CD4-positive, alpha-beta T cell treated with Interferon alpha-2 for 1 hour (primary cell): ENCODE results near the gene YAE1.

Experiments used
- DNase-seq, 2 donors: peaks; one replicate each; pipeline ENCODE4 v3.0.0-alpha.2; 2020 to 2022

Gene YAE1

DNA sequence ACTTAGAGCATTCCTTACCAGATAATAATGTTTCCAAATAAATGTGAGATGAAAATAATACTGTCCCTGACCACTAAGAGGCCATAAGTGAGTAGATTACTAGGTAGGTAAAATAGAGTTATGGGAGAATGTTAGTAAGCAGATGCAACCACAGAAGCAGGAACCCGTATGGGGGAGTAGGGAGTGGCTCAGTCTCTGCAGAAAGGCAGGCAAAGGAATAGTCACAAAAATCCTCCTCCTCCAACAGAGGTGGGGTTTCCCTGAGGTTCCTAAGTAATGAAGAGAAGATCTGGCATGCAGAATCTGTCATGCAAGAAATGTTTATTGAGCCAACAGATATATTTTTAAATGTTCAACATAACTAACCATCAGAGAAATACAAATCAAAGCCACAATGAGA is 9.0 kb upstream of the YAE1 start:
- no peak for DNase-seq

DNA sequence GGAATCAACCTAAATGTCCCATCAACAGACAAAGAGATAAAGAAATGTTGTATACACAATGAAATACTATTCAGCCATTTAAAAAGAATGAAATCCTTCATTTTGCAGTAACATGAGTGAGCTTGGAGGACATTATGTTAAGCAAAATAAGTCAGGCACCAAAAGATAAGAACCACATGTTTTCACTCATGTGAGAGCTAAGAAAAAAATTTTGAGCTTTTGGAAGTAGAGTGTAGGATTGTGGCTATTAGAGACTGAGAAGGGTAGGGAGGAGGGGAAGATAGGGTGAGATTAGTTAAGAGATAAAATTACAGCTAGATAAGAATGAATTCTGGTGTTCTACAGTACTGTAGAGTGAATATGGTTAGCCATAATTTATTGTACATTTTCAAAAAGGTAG is 8.3 kb upstream of the YAE1 start:
- DNase-seq, result no peak

DNA sequence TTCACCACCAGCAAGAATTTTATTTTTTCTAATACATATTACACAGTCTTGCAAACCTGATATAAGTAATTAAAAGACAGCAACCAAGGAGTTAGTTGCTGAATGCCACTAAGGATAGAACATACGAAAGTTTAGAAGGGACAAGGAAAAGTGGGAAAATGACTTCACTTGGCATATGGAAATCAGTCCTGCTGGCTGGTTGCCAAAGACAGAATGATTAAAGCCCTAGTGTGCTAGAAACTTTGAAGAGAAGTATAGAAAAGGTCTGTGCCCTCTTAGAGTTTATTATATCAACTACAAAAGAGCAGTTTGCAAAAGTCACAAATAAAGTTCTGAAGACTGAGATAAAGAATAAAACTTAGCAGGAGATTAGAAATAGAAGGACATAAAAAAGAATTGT is 5.8 kb upstream of the YAE1 start:
- DNase-seq, result no peak

DNA sequence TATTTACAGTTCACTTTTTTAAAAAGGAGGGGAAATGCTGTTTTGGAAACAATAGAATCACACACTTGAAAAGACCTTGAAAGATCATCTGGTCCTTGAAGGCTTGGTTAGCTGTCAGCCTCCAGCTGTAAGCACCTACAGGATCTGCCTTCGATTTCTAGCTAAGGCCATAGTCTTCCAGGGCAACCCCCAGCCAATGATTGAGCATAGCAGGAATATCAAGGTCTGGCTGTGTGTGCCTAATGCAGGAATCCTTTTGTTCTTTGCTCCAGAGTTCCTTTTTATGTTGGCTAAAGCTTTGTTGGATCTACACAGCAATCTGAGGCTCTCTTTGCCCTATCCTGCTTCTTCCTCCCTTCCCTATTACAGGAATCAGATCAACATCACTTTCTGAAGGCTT is 5.2 kb upstream of the YAE1 start:
- DNase-seq, result no peak

DNA sequence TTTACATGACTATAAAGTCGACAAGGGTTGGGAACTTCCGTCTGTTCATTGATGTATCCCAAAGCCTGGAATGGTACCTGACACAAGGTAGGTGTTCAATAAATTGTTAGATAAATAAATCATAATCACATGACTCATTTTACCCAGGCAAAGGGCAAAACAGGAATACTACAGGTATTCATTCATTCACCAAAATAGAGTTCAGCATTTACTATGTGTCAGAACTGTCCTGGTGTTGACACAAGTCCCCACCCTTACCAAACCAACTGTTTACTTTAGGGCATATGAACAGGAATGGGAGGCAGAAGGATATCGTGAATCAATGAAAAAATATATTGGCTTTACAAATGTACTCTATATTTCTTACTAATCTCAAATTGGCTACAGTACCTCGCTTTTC is 666 bp upstream of the YAE1 start:
- DNase-seq, result no peak

DNA sequence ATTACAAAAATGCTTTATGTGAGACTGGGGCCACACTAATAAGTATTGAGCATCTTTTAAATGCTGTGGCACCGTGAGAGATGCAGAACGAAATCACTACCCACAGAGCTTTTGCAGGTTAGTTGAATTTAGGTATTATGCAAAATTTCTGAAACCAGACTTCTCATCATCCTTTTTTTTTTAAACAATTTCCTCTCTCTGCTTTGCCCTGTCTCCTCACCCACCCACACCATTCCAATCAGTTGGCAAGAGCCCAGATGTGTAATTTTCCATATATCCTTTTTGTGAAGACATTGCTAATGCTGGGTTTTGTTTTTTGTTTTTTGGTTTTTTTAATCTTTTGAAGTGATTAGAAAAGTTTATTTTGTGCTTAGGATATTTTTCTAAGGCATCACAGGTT is 1.1 kb downstream of the YAE1 start:
- no peak for DNase-seq

DNA sequence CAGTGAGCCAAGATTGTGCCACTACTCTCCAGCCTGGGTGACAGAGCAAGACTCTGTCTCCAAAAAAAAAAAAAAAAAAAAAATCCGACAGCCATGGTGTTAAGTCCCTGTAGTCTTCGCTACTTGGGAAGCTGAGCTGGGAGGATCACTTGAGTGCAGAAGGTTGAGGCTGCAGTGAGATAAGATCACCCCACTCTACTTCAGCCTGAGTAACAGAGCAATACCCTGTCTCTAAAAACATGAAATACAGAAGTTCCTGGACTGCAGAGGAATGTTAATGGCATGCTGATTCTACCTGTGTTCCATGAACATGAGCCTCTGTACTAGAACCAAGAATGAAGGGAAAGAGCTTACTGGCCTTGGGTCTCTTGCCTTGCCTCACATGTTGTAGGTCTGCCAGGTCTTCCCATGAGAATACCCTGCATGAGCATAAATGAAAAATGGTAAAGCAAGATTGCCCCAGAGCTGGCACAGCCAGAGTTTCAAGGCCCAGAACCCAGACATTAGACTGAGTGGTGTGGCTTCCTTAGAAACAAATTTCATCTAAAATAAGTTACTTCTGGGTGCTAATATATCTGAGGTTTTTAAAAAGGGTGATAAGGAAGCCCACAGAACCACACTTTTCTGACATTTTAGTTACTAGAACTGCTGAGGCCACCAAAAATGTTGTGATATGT is 8.6 kb downstream of the YAE1 start:
- DNase-seq, result no peak

DNA sequence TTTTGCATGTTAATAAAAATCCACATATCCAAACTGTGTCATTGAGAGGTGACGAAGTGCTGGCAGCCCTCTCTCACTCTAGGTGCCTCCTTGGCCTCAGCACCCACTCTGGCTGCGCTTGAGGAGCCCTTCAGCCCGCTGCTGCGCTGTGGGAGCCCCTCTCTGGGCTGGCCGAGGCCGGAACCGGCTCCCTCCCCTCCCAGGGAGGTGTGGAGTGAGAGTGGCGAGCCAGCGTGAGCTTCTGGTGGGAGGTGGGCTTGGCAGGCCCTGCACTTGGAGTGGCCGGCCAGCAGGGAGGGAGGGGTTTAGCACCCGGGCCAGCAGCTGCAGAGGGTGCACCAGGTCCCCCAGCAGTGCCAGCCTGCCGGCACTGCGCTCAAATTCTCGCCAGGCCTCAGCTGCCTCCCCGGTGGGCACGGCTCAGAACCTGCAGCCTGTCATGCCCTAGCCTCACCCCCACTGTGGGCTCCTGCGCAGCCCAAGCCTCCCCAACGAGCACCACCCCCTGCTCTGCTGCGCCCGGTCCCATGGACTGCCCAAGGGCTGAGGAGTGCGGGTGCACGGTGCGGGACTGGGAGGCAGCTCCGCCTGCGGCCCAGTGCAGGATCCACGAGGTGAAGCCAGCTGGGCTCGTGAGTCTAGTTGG is 11.1 kb downstream of the YAE1 start:
- DNase-seq, result no peak

DNA sequence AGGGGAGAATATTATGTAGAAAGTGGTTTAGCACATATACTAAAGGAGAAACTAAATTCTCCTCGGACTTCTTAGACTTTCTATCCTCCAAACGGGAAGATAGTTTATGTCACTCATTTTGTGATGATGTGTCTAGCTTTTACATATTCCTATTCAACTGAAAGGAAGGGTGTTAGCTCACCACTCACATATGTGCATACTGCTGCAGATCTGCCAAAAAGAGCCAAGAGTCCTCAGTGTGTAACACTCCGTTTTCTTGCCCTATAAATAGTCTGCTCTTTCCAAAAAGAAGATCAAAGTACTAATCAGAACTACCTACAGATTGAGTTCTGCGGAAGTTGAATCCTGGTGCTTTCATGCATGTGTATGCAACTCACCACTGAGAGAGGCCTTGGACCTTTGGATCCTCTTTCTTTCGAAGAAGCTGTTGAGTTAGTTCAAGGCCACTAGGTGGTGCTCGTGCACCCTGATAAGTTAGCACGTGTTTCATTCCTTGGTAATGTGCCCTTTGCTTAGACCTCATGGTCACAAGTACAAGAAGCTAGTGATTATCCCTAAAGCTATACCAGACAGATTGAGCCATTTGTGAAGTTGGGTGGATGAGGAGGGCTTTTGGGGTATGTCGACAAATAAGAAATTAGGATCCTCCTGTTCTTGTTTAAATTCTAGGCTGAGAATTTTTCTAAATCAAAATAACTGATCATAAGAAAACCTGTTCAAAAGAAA is 14.1 kb downstream of the YAE1 start:
- DNase-seq, result peak; percentile 80 to 83

DNA sequence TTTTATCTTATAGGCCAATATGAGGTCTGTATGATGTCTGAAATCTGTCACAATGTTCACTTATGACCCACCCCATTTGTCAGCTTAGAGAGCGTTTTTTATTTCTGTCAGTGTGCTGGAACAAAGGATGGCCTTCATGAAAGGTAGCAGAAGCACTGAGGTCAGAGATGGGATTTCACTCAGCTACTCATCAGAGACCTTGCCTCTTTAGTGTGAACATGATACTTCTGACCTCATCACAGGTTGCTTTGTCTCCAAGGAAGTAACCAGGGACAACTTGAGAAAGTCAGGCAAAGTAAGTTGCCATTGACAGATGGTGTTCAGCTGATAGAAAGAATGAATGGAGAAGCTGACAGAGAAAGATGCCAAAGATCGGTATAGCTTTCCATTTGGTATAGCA is 16.3 kb downstream of the YAE1 start:
- no peak for DNase-seq

DNA sequence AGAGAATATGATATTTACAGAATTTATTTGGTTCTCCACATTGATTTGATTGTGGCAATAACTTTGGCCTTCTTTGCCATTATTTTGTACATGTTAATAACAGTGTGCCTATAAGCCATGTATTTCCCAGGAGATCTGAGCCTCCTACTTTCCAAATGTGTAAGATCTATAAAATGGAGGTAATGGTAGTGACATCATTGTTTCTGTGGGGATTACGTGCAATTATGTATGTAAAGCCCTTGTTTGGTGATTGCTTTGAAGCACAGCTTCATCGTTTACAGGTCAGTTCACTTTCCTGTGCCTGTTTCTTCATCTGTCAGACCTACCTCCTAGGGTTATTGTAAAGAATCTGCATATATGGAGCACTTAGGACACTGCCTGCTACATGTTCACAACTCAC is 17.3 kb downstream of the YAE1 start:
- DNase-seq, result no peak

DNA sequence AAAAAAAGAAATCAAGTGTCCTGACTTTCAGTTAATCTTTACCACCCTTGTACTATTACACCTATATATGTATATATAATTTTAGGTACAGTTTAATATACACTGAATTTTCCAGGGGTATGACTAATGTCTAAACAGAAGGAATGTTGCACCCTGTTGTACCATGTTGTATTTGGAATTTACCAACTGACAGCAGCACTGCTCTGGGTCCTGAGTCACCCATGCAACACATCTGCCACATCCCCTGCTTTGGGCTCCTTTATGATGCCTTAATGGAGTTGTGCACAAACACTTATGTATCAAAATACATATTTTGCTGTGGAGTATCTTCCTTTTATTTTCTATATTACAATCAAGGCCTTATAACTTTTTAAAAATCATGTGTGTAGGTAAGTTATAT is 21.2 kb downstream of the YAE1 start:
- no peak for DNase-seq

DNA sequence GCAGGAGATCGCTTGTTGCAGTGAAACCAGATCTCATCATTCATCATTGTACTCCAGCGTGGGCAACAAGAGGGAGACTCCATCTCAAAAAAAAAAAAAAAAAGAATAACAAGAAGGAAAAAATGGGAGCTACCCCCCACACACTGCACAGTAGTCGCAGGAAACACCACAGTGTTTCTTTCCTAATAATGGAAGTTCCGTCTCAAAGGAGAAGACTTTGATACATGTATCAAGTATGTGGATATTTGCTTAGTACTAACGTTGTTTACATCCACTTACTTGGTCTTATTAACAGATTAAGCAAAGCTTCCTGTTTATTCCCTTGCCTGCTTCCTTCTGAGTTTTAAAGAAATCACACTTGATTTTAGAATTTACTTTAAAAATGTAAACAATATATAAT is 22.2 kb downstream of the YAE1 start:
- DNase-seq, result no peak

DNA sequence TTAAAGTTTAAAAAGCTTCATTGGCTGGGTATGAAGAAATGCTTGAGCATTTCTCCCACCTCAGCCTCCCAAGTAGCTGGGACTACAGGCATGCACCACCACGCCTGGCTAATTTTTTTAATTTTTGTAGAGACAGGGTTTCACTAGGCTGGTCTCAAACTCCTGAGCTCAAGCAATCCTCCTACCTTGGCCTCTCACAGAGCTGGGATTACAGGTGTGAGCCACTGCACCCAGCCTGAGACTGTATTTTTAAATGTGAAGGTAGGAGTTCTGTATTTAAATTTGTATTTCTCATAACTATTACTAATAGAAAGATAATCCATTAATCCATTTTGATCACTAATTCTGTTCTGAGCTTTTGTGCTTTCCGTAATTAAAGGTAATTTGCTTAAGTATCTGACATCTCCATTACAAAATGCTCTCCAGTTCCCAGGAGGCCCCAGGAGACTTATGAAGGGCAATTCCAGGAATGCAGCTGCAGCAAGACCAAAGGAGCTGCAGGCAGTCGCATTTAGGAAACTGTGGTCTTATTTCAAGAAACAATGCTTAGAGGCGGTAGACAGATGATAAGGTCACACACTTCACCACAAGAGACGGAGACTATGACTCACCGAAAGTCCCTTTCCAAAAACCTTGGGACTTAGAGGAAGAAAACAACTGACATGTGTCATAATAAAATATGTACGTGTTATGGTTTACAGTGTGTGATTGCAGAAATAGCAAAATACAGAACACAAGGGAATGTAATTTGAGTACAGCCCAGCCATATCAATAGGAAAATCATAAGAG is 23.3 kb downstream of the YAE1 start:
- peak; percentile 71 to 80 for DNase-seq

DNA sequence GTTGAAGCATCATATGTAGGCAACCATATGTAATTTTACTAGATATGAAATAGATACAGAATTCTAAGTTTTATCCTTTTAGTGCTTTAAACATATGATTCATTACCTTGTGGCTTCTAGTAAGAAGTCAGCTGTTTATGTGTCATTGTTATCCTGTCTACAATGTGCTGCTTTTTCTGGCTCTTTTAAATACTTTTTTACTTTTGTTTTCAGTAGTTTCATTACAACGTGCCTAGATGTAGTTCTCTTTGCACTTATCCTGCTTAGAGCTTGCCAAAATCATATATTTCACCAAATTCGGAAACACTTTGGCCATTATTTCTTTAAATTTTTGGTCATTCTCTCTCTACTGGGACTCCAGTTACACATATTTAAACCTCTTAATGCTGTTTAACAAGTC is 26.4 kb downstream of the YAE1 start:
- peak in 1 of 2 donors; percentile 17 for DNase-seq

DNA sequence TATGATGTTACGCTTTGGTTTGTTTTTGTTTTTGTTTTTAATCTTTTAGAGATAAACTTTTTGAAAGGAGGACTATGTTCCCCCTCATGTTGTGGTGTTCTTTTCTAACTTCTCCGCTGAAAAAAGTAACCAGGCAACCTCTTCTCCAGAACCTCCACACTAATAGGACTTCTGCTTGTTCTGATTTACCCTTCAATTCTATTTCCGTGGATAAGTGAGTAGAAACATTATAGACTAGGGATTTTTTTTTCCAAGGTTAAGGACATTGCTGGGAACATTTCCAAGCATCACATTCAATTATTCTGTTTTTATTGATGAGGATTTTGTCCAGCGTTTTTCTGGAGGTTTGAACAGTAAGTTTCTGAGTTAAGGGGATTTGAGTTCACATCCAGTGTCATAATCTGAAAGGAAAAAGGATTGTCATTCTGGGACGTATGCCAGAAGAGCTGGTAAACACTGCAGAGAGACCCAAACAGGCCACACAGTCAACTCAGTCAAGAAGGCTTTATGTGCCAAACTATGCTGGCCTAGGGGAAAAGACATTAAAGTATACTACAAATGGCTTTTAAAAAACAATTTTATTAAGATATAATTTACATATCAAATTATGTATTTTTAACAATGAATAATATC is 28.9 kb downstream of the YAE1 start:
- DNase-seq, result no peak

DNA sequence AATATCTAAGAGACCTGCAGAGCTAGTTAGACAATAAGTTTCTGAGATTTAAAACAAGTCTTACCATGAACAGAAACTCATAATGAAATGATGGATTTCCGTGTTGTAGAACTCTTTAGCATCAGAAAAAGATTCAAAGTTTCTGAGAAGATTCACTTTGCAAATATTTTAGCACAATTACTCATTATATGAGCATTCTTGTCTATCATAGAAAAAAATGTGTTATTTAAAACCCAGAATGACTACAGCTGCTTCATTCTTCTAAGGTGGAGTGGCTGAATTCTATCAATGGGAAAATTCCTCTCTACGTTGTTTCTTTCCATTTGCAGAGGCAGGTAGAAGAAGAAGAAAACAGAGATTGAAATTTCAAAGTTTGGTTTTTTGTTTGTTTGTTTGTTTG is 36.1 kb downstream of the YAE1 start:
- no peak for DNase-seq

DNA sequence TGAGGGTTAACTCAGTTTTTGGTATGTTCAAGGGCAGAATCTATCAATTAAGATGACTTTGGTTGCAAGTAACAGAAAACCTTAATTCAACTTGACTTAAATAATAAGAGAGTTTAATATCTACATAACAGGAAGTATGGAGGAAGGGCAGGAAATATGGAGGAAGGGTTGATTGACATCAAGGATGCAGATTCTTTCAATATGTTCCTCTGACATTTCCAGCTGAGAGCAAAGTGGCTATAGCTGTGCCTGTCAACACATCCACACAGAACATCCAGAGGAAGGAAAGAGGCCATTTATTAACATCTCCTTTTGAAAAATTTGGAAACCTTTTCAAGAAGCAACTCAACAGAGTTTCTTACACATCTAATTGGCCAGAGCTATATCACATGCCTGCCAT is 37.7 kb downstream of the YAE1 start:
- no peak for DNase-seq

DNA sequence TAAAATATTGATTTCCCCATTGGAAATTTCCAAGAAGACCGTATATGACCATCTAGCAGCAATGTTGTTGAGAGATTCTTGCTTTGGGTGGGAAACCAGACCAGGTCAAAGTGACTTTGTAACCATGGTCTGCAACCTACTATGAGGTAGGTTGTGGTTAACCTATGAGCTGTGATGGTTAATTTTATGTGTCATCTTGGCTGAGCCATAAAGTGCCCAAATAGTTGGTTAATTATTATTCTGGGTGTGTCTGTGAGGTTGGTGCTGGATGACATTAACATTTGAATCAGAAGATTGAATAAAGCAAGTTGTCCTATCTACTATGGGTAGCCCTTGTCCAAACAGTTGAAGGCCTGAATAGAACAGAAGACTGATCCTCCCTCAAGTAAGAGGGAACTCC is 38.9 kb downstream of the YAE1 start:
- no peak for DNase-seq

DNA sequence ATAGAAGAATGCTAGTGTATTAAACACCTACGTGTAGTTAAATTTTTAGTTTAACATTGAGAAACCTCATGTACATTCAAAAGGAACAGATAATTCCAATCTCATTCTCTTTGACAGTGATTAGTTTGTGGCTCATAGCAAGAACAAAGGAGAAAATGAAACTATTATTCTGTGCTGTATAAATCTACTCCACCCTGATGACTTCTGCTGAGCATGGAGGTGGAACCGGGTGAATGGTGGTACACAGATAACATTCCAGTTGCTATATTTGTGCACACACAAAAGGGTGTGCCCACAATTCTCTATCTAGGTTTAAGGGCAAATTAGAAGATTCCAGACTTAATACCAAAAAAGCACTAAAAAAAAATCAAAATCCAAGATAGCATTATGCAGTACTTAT is 40.1 kb downstream of the YAE1 start:
- DNase-seq, result no peak

DNA sequence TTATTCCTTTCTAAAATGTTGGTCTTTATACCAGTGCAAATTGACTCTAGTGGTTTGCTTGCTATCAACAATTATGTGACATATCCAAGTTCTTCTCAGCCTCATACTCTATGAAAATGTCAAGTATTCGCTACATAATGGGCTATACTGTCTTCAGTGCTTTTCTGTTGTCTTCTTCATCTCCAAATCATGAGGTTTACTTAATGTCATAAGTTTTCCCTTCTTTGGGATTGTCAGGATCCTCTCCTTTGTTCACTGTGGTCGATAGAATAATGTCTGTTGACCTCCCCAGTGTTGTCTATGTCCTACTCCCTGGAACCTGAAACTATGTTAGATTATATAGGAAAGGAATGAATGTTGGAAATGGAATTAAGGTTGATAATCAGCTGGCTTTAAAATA is 40.7 kb downstream of the YAE1 start:
- DNase-seq, result no peak

DNA sequence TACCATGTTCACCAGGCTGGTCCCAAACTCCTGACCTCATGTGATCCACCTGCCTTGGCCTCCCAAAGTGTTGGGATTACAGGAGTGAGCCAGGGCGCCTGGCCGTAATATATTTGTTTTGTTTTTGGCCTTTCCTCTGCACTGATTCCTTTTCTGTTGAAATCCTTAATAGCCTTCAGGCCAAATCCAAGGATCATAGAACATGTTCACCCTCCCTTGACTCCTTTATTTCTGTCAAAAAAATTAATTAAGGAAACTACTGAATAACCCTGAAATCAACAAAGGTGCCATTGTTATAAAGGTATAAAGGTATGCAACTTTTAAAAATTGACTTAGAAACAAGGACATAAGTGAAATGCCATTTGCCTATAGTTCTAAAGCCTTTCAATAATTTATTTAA is 41.7 kb downstream of the YAE1 start:
- no peak for DNase-seq

DNA sequence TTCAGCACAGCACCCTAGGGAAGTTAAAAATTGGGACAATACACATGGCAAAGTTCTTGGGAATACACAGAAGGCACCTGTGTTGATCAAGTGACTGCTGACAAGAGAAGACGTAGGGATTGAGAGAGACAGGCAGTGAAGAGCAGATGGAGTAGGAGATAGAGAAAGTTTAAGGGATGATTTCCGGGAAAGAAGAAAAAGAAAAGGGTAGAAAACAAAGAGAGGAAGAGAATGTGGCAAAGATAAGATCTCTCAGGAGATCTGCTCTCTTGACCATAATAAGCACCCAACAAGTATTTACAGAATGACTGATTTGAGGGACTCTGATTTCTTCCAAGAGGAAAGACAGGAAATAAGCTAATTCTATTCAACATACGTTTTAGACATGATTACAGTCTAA is 42.1 kb downstream of the YAE1 start:
- DNase-seq, result no peak
